Fibroblast of lung (primary cell): ENCODE results near the gene TTC3. TPM values are rescaled to one million over a fixed set of nuclear protein-coding genes. Genes with fewer than 3 reads are reported as not detected.
"Not testable (repeated sequence)": the region's sequence is repeated elsewhere in the genome, so short reads cannot be mapped to it uniquely, and the experiment has no call there.

Experiments used
- DNase-seq, 2 donors: peaks; one replicate each; pipeline versions ENCODE4 v3.0.0 to v3.0.0-alpha.2; 2010; ENCODE audit warnings: low read depth in 2 of 2
- H2AFZ ChIP-seq: 2 replicates; pipeline ENCODE4 v1.5.1; 2012; ENCODE audit warnings: low read length, control low read depth, inconsistent platforms
- H3K27ac ChIP-seq: 2 replicates; pipeline ENCODE4 v1.5.1; 2011; ENCODE audit warnings: low read length, control low read depth; ENCODE audit not compliant: insufficient read depth
- H3K27me3 ChIP-seq: 2 replicates; pipeline ENCODE4 v1.5.1; 2011; ENCODE audit warnings: mild to moderate bottlenecking, low read length; ENCODE audit not compliant: control insufficient read depth, insufficient read depth
- H3K36me3 ChIP-seq: 2 replicates; pipeline ENCODE4 v1.5.1; 2011; ENCODE audit warnings: low read length; ENCODE audit not compliant: control insufficient read depth, insufficient read depth
- H3K4me1 ChIP-seq: 2 replicates; pipeline ENCODE4 v1.5.1; 2011; ENCODE audit warnings: low read length; ENCODE audit not compliant: control insufficient read depth, insufficient read depth; ENCODE audit errors: extremely low read depth
- H3K4me2 ChIP-seq: 2 replicates; pipeline ENCODE4 v1.5.1; 2011; ENCODE audit warnings: low read length, control low read depth; ENCODE audit not compliant: insufficient read depth; ENCODE audit errors: extremely low read depth
- H3K4me3 ChIP-seq, 4 experiments: fragments of 200-600 bp in 1 of 4; sonication (generic) in 1 of 4; replicated peaks in 1 of 4; 2 replicates each; pipeline ENCODE4 v1.5.1; 2011 to 2016; ENCODE audit warnings: low read length in 4 of 4, low read depth in 3 of 4, mild to moderate bottlenecking in 3 of 4, control low read depth in 2 of 4, inconsistent platforms in 1 of 4, mixed read lengths in 1 of 4; ENCODE audit not compliant: insufficient read depth in 1 of 4; ENCODE audit errors: control extremely low read depth in 1 of 4
- H3K79me2 ChIP-seq: 2 replicates; pipeline ENCODE4 v1.5.1; 2012; ENCODE audit warnings: mild to moderate bottlenecking, low read length, inconsistent platforms; ENCODE audit not compliant: control insufficient read depth, insufficient read depth
- H3K9ac ChIP-seq: 2 replicates; pipeline ENCODE4 v1.5.1; 2011; ENCODE audit warnings: mild to moderate bottlenecking, low read length, control low read depth; ENCODE audit not compliant: insufficient read depth
- H3K9me3 ChIP-seq: 2 replicates; pipeline ENCODE4 v1.5.1; 2012; ENCODE audit warnings: low read depth, low read length; ENCODE audit not compliant: control insufficient read depth, insufficient read depth
- H4K20me1 ChIP-seq: 2 replicates; pipeline ENCODE4 v1.5.1; 2011; ENCODE audit warnings: low read length; ENCODE audit not compliant: control insufficient read depth, insufficient read depth; ENCODE audit errors: extremely low read depth
- EZH2 ChIP-seq: IDR thresholded peaks from 2 replicates; pipeline ENCODE4 v1.5.1; 2012; ENCODE audit warnings: low read length, control low read depth, mild to moderate bottlenecking; ENCODE audit errors: missing control alignments
- polyA plus RNA-seq, 2 donors: library from polyadenylated mRNA; depleted of rRNA in 1 of 2; stranded (reverse) in 1 of 2; unstranded in 1 of 2; fragments of >200 nt; gene quantifications; 2 replicates each; pipeline ENCODE4 v1.2.1, GENCODE V29; 2011 to 2012; ENCODE audit warnings: missing spikeins in 1 of 2
- total RNA-seq: library from RNA; depleted of rRNA; stranded (reverse); fragments of >200 nt; gene quantifications from 2 replicates; pipeline ENCODE4 v1.2.1, GENCODE V29; 2014
- TF ChIP-seq, protein P1 (sequence below), 2 donors: IDR thresholded peaks in 1 of 2; conservative IDR thresholded peaks in 1 of 2; 1 replicate in 1 of 2; 2 replicates in 1 of 2; pipeline ENCODE4 v1.5.1; 2011 to 2012; ENCODE audit warnings: low read length in 2 of 2, control low read depth in 1 of 2, inconsistent platforms in 1 of 2, low read depth in 1 of 2, mild to moderate bottlenecking in 1 of 2

Gene TTC3
- total and polyA plus RNA-seq, 2 donors (not counting 1 experiment from before 2014, with no cell fraction given): 121 to 224 TPM

DNA sequence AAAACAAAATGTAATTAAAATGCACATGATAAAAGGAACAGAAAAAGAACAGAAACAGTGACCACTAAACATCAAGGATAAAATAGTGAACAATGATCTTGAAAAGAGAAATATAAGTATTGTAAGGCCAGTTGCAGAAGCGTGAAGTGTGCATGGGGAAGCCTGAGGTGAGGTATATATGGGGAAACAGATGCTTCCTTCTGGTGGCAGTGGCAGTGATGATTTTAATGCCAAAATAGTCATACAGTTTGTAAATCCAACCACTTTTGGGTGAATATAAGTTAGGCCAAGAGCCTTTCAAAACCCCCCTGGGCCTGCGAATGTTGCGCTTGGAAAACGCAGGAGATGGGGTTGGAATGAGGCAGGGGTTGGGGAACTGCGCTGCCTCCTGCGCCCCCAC lies 27.3 kb downstream of the TTC3 start:
- Histone ChIP-seq H3K4me2 (no peak overlapping the region), H3K36me3 (peaks cover 7% of the 10 kb centered on the region), H3K9me3 (no peaks in the 10 kb centered on the region), H4K20me1 (no peaks in the 10 kb centered on the region), H3K4me1 (no peaks in the 10 kb centered on the region), H2AFZ (no peak overlapping the region), H3K79me2 (no peaks in the 10 kb centered on the region), H3K4me3 (no peak overlapping the region), H3K9ac (no peak overlapping the region), H3K27me3 (no peaks in the 10 kb centered on the region), H3K27ac (no peak overlapping the region)
- TF ChIP-seq EZH2: no peak
- TF ChIP-seq, protein P1, sequence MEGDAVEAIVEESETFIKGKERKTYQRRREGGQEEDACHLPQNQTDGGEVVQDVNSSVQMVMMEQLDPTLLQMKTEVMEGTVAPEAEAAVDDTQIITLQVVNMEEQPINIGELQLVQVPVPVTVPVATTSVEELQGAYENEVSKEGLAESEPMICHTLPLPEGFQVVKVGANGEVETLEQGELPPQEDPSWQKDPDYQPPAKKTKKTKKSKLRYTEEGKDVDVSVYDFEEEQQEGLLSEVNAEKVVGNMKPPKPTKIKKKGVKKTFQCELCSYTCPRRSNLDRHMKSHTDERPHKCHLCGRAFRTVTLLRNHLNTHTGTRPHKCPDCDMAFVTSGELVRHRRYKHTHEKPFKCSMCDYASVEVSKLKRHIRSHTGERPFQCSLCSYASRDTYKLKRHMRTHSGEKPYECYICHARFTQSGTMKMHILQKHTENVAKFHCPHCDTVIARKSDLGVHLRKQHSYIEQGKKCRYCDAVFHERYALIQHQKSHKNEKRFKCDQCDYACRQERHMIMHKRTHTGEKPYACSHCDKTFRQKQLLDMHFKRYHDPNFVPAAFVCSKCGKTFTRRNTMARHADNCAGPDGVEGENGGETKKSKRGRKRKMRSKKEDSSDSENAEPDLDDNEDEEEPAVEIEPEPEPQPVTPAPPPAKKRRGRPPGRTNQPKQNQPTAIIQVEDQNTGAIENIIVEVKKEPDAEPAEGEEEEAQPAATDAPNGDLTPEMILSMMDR (conservative IDR thresholded peaks at IDR 0.05 in 1 of 2, IDR thresholded peaks at IDR 0.05 in 1 of 2; ENCODE audit: low read depth in 1 of 2, low read length in 2 of 2): no peak
- DNase-seq: no peak

DNA sequence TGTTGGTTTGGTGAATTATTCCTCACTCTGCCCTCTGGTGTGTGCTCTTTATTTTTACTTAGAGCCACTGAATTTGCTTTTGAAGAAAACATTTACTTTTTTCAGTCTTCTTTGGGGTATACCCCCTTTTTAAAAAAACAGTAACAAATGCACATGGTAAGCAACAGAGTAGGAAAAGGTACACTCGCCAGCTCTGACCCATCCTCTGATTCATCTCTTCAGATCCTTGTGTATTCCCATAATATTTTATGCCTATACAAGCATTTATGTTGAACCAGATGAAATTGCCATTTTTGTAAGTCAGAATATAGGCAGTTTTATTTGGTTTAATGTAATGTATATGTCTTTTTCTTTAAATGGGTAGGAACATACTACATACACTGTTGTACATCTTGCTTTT lies 28.3 kb downstream of the TTC3 start:
- DNase-seq: peak; percentile 13 to 17
- Histone ChIP-seq H3K4me1 (no peaks in the 10 kb centered on the region), H3K27me3 (no peaks in the 10 kb centered on the region), H3K4me2 (no peak overlapping the region), H3K36me3 (peaks cover 6% of the 10 kb centered on the region), H3K27ac (no peak overlapping the region), H3K79me2 (no peaks in the 10 kb centered on the region), H3K9ac (no peak overlapping the region), H4K20me1 (no peaks in the 10 kb centered on the region), H3K4me3 (no peak overlapping the region), H3K9me3 (no peaks in the 10 kb centered on the region), H2AFZ (no peak overlapping the region)
- no peak for TF ChIP-seq EZH2
- TF ChIP-seq, protein P1 (conservative IDR thresholded peaks at IDR 0.05 in 1 of 2, IDR thresholded peaks at IDR 0.05 in 1 of 2; ENCODE audit: low read depth in 1 of 2, low read length in 2 of 2): no peak

DNA sequence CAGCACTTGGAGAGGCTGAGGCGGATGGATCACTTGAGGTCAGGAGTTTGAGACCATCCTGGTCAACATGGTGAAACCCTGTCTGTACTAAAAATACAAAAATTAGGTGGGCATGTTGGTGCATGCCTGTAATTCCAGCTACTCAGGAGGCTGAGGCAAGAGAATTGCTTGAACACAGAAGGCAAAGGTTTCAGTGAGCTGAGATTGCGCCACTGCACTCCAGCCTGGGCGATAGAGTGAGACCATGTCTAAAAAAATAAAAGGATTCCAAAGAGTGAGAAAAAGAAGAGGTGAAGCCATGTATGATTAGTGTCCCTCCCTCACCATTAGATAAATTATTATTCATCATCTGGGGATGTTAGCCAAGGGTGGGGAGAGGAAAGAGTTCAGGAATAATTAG lies 29.7 kb downstream of the TTC3 start:
- not testable (repeated sequence) for H4K20me1 ChIP-seq, H3K4me2 ChIP-seq, H3K9me3 ChIP-seq, H3K4me3 ChIP-seq, H3K9ac ChIP-seq, H3K36me3 ChIP-seq, H2AFZ ChIP-seq, H3K27ac ChIP-seq, H3K79me2 ChIP-seq, H3K27me3 ChIP-seq, H3K4me1 ChIP-seq
- DNase-seq: peak in 1 of 2 donors; percentile 13
